Osteocyte (in vitro differentiated cells): ENCODE results near the gene RBM14. TPM values are rescaled to one million over a fixed set of nuclear protein-coding genes. Genes with fewer than 3 reads are reported as not detected.
"Not testable (repeated sequence)": the region's sequence is repeated elsewhere in the genome, so short reads cannot be mapped to it uniquely, and the experiment has no call there.

Experiments
- DNase-seq: peaks from one replicate; pipeline ENCODE4 v3.0.0; 2021; ENCODE audit warnings: mixed read lengths; ENCODE audit not compliant: unreplicated experiment; ENCODE audit errors: extremely low spot score
- H3K27ac Mint-ChIP-seq: one replicate; pipeline ENCODE4 v1.8.0; 2021; ENCODE audit warnings: mild to moderate bottlenecking, mixed read lengths; ENCODE audit not compliant: unreplicated experiment
- H3K27me3 Mint-ChIP-seq: one replicate; pipeline ENCODE4 v1.8.0; 2021; ENCODE audit warnings: mixed read lengths; ENCODE audit not compliant: unreplicated experiment
- H3K36me3 Mint-ChIP-seq: one replicate; pipeline ENCODE4 v1.8.0; 2021; ENCODE audit warnings: mixed read lengths; ENCODE audit not compliant: unreplicated experiment
- H3K4me1 Mint-ChIP-seq: one replicate; pipeline ENCODE4 v1.8.0; 2021; ENCODE audit warnings: mixed read lengths; ENCODE audit not compliant: unreplicated experiment
- H3K4me3 Mint-ChIP-seq: one replicate; pipeline ENCODE4 v1.8.0; 2021; ENCODE audit warnings: mild to moderate bottlenecking, moderate library complexity, mixed read lengths; ENCODE audit not compliant: unreplicated experiment
- H3K9me3 Mint-ChIP-seq: one replicate; pipeline ENCODE4 v1.8.0; 2021; ENCODE audit warnings: mixed read lengths; ENCODE audit not compliant: unreplicated experiment
- CTCF ChIP-seq: fragments of 200-600 bp; sonication (generic); IDR thresholded peaks from 2 replicates; pipeline ENCODE4 v1.5.0; 2021; ENCODE audit warnings: antibody characterized with exemption, mild to moderate bottlenecking, moderate library complexity
- total RNA-seq: library from RNA; stranded (reverse); gene quantifications from 2 replicates; pipeline ENCODE4 v1.2.1, GENCODE V29; 2021

RBM14 gene
- total RNA-seq, 1 donor from 2014 or later = 59.2 TPM

DNA sequence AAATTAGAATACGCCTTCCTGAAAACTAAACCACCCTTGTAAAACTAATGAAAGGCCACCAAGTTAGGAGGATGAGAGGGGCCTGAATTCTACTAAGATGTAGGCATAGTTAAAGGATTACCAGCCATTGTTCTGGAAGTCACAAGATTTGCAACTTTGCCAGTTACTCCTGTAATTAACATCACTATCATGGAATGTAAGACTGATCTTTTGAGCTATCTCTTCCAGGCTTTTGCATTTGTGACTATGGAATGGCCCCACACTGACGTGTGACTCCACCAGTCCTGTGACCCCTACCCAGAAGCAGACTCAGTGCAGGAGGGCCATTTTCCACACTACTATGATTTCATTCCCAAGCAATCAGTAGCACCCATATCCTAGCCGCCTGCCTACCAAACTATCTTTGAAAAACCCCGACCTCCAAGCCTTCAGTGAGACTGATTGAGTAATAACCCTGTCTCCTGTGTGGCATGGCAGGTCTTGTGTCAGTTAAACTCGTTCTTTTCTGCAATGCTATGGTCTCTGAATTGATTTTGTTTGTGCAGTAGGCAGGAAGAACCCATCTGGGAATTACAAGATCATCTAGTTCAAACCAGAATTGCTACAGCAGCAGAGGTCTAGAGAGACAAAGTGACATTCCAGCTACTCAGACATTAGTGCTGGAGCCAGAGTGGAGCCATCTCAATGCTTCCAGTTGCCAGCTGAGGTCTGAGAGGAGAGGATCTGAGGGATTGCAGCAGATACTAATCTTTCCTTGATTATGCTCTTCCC lies 46.2 kb upstream of the RBM14 start:
- Mint-ChIP-seq H3K36me3 (no peaks in the 10 kb centered on the region), H3K4me1 (no peaks in the 10 kb centered on the region), H3K27me3 (peaks cover 33% of the 10 kb centered on the region), H3K9me3 (no peaks in the 10 kb centered on the region), H3K27ac (no peak overlapping the region), H3K4me3 (no peak overlapping the region)
- no peak for DNase-seq
- no peak for TF ChIP-seq CTCF

DNA sequence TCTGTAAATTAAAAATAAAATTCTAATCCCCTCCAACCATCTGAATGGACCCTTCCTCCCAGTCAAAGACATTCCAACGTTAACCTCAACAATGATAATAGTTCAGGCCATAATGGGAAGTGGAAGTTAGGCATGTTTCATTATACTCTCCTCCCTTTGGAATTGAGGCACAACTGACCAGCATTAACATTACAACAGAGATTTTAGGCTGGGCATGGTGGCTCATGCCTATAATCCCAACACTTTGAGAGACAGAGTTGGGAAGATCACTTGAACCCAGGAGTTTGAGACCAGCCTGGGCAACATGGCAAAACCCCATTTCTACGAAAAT lies 45.6 kb upstream of the RBM14 start:
- TF ChIP-seq CTCF = no peak
- DNase-seq = no peak
- no peaks in the 10 kb centered on the region for H3K9me3 Mint-ChIP-seq
- H3K27ac Mint-ChIP-seq = no peak overlapping the region
- no peaks in the 10 kb centered on the region for H3K4me1 Mint-ChIP-seq
- no peak overlapping the region for H3K4me3 Mint-ChIP-seq
- peaks cover 38% of the 10 kb centered on the region for H3K27me3 Mint-ChIP-seq
- H3K36me3 Mint-ChIP-seq = no peaks in the 10 kb centered on the region

- H3K27ac Mint-ChIP-seq = no peak overlapping the region
- peak; percentile 87 for TF ChIP-seq CTCF
- peak; percentile 93 for DNase-seq
- no peaks in the 10 kb centered on the region for H3K36me3 Mint-ChIP-seq
- peaks cover 19% of the 10 kb centered on the region for H3K27me3 Mint-ChIP-seq
- H3K9me3 Mint-ChIP-seq = no peaks in the 10 kb centered on the region
- H3K4me1 Mint-ChIP-seq = peaks cover 6% of the 10 kb centered on the region
- no peak overlapping the region for H3K4me3 Mint-ChIP-seq
Measured at GRCh38 chr11:66579017-66579606, 37.3 kb upstream of the RBM14 start.

DNA sequence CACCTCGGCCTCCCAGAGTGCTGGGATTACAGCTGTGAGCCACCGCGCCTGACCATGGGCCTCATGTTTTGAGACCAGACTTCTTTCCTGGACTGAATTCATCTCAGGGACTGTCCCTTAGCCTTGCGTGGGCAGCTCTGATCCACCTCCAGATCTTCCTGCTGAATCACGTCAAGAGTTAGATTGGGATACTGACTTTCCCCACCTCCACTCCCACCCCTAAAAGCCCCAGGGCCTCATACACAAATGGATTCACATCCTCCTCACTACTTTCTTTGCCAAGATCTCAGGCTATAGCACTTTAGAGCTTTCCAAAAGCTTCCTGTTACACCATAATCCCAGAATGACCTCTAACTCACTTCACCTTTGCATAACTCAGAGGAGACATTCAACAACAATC lies 35.6 kb upstream of the RBM14 start:
- Mint-ChIP-seq H3K27me3 (peaks cover 3% of the 10 kb centered on the region), H3K4me3 (no peak overlapping the region), H3K36me3 (no peaks in the 10 kb centered on the region), H3K27ac (no peak overlapping the region), H3K4me1 (peaks cover 6% of the 10 kb centered on the region), H3K9me3 (no peaks in the 10 kb centered on the region)
- no peak for TF ChIP-seq CTCF
- DNase-seq = no peak

DNA sequence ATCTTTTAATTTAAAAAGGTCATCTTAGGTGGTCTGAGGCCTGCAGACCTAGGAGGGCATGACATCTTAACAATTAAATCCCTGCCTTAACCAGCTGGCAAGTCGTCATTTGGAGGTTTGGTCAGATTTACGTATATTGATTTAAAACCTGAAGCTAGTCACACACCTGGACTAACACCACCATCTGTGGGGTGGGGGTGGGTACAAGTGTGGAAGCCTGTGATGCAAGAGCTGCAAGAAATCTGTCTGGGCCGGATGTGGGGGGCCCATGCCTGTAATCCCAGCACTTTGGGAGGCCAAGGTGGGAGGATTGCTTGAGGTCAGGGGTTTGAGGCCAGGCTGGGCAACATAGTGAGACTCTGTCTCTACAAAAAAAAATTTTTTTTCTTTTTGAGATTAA lies 35.2 kb upstream of the RBM14 start:
- DNase-seq = no peak
- Mint-ChIP-seq H3K36me3 (no peaks in the 10 kb centered on the region), H3K27me3 (peaks cover 3% of the 10 kb centered on the region), H3K4me3 (no peak overlapping the region), H3K9me3 (no peaks in the 10 kb centered on the region), H3K4me1 (peaks cover 6% of the 10 kb centered on the region), H3K27ac (no peak overlapping the region)
- TF ChIP-seq CTCF = no peak

GRCh38 chr11:66582565-66583147 lies 33.8 kb upstream of the RBM14 start:
- not testable (repeated sequence) for H3K27ac Mint-ChIP-seq, H3K36me3 Mint-ChIP-seq, H3K4me3 Mint-ChIP-seq

GRCh38 chr11:66585447-66585846 lies 31.0 kb upstream of the RBM14 start:
- H3K27ac Mint-ChIP-seq, H3K27me3 Mint-ChIP-seq, H3K4me3 Mint-ChIP-seq, H3K36me3 Mint-ChIP-seq, H3K4me1 Mint-ChIP-seq, H3K9me3 Mint-ChIP-seq, DNase-seq: not testable (repeated sequence)

More at GRCh38 chr11:66582565-66583147, 33.8 kb upstream of the RBM14 start:
- DNase-seq, H3K4me1 Mint-ChIP-seq, H3K9me3 Mint-ChIP-seq, H3K27me3 Mint-ChIP-seq: not testable (repeated sequence)
